OCI-LY1 (cell line): Measurements from ENCODE around the gene NOTCH1.
A peak's percentile ranks its signal among the peaks of the same experiment; 100 is the strongest.

Experiments used
- H2AFZ ChIP-seq: fragments of 200-600 bp; sonication (generic), shearing (Covaris generic); 2 replicates; pipeline ENCODE4 v1.6.0; 2014; ENCODE audit warnings: antibody characterized with exemption, mild to moderate bottlenecking, low read length
- H3F3A ChIP-seq: fragments of 200-600 bp; sonication (generic), shearing (Covaris generic); 2 replicates; pipeline ENCODE4 v1.6.0; 2014; ENCODE audit warnings: mild to moderate bottlenecking, antibody characterized with exemption, low read length, moderate library complexity; ENCODE audit not compliant: insufficient read depth
- H3K27ac ChIP-seq: fragments of 200-600 bp; sonication (generic); 2 replicates; pipeline ENCODE4 v1.5.1; 2014; ENCODE audit warnings: low read length, mixed run types, mild to moderate bottlenecking, low read depth; ENCODE audit not compliant: poor library complexity, severe bottlenecking
- H3K27me3 ChIP-seq: fragments of 200-600 bp; sonication (generic); 2 replicates; pipeline ENCODE4 v1.6.0; 2014; ENCODE audit warnings: antibody characterized with exemption, mild to moderate bottlenecking, low read length, moderate library complexity; ENCODE audit not compliant: insufficient read depth
- H3K36me3 ChIP-seq: fragments of 200-600 bp; sonication (generic); 2 replicates; pipeline ENCODE4 v1.6.1; 2014; ENCODE audit warnings: mild to moderate bottlenecking, antibody characterized with exemption, low read length, moderate library complexity, mixed read lengths; ENCODE audit not compliant: insufficient read depth
- H3K4me1 ChIP-seq: fragments of 200-600 bp; sonication (generic); 2 replicates; pipeline ENCODE4 v1.5.1; 2014; ENCODE audit warnings: mild to moderate bottlenecking, low read length, moderate library complexity; ENCODE audit not compliant: insufficient read depth, severe bottlenecking
- H3K4me2 ChIP-seq: fragments of 200-600 bp; sonication (generic), shearing (Covaris generic); 2 replicates; pipeline ENCODE4 v1.6.1; 2014; ENCODE audit warnings: low read length
- H3K4me3 ChIP-seq: fragments of 200-600 bp; sonication (generic); 2 replicates; pipeline ENCODE4 v1.5.1; 2014; ENCODE audit warnings: low read length, low read depth, mild to moderate bottlenecking, mixed read lengths; ENCODE audit not compliant: poor library complexity, severe bottlenecking
- H3K79me2 ChIP-seq: fragments of 200-600 bp; shearing (Covaris generic); 2 replicates; pipeline ENCODE4 v1.6.1; 2016; ENCODE audit warnings: mixed run types, low read length, mixed read lengths; ENCODE audit not compliant: insufficient read depth
- H3K9ac ChIP-seq: fragments of 200-600 bp; sonication (generic), shearing (Covaris generic); 2 replicates; pipeline ENCODE4 v1.6.1; 2014; ENCODE audit warnings: mild to moderate bottlenecking, low read length, mixed read lengths
- H3K9me2 ChIP-seq: fragments of 200-600 bp; sonication (generic), shearing (Covaris generic); 2 replicates; pipeline ENCODE4 v1.6.1; 2014; ENCODE audit warnings: low read depth, mild to moderate bottlenecking, low read length, mixed read lengths
- H3K9me3 ChIP-seq: fragments of 200-600 bp; shearing (Covaris generic); 2 replicates; pipeline ENCODE4 v1.6.1; 2014; ENCODE audit warnings: low read length, mixed read lengths
- H4K20me1 ChIP-seq: fragments of 200-600 bp; sonication (generic), shearing (Covaris generic); 2 replicates; pipeline ENCODE4 v1.6.0; 2016; ENCODE audit warnings: mild to moderate bottlenecking, low read length; ENCODE audit not compliant: insufficient read depth
- EZH2 ChIP-seq: fragments of 200-600 bp; sonication (generic), shearing (Covaris generic); IDR thresholded peaks from 2 replicates; pipeline ENCODE4 v1.8.0; 2017; ENCODE audit warnings: borderline replicate concordance, mixed run types, mild to moderate bottlenecking, antibody characterized with exemption, low read length, moderate library complexity, mixed read lengths
- TF ChIP-seq, protein P1 (sequence below): fragments of 200-600 bp; sonication (generic), shearing (Covaris generic); IDR thresholded peaks from 2 replicates; pipeline ENCODE4 v1.5.1; 2017; ENCODE audit warnings: mild to moderate bottlenecking, antibody characterized with exemption, low read length, moderate library complexity, mixed read lengths

Gene NOTCH1

DNA sequence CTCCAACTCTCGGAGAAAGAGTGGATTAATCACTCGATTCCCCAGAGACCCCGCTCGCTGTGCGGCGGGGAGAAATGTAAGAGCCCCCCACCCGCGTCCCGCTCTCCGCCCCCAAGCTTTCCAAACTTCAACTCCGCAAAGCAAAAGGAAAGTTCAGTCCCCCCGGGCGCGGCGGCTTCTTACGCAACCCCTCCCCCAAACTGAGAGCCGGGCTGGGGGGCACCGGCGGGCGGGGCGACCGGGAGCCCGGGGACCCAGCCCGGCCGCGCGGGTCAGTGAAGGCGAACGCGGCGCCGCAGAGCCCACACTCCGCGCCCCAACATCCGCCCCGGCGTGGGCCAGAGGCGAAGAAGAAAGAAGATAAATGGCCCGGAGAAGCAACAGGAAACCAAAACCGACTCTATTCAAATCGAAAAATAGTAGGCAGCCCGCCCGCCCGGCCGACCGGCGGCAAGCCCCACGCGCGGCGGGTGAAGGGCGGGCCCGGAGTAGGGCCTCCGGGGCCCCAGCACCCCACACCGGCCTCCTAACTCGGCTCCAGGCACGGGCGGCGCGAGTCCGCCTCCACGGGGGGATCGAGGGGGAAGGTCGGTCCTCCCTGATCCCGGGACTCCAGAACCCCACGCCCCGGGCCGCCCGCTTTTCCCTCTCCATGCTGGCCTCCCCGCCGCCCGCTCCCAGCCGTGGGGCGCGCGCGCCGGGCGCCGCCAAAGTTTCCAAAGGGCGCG lies 720 bp downstream of the NOTCH1 start:
- Histone ChIP-seq H3K36me3 (no peaks in the 10 kb centered on the region), H3K9me2 (no peaks in the 10 kb centered on the region), H2AFZ (no peak overlapping the region), H3K9ac (peak overlapping the region; percentile 61), H3K79me2 (no peaks in the 10 kb centered on the region), H4K20me1 (no peaks in the 10 kb centered on the region), H3K4me1 (peaks cover 18% of the 10 kb centered on the region), H3K9me3 (no peaks in the 10 kb centered on the region), H3K4me2 (peak overlapping the region; percentile 82), H3F3A (no peaks in the 10 kb centered on the region), H3K27ac (no peak overlapping the region), H3K27me3 (peaks cover 3% of the 10 kb centered on the region), H3K4me3 (peak overlapping the region; percentile 67)
- TF ChIP-seq EZH2, result no peak
- TF ChIP-seq, protein P1, sequence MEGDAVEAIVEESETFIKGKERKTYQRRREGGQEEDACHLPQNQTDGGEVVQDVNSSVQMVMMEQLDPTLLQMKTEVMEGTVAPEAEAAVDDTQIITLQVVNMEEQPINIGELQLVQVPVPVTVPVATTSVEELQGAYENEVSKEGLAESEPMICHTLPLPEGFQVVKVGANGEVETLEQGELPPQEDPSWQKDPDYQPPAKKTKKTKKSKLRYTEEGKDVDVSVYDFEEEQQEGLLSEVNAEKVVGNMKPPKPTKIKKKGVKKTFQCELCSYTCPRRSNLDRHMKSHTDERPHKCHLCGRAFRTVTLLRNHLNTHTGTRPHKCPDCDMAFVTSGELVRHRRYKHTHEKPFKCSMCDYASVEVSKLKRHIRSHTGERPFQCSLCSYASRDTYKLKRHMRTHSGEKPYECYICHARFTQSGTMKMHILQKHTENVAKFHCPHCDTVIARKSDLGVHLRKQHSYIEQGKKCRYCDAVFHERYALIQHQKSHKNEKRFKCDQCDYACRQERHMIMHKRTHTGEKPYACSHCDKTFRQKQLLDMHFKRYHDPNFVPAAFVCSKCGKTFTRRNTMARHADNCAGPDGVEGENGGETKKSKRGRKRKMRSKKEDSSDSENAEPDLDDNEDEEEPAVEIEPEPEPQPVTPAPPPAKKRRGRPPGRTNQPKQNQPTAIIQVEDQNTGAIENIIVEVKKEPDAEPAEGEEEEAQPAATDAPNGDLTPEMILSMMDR, result no peak

DNA sequence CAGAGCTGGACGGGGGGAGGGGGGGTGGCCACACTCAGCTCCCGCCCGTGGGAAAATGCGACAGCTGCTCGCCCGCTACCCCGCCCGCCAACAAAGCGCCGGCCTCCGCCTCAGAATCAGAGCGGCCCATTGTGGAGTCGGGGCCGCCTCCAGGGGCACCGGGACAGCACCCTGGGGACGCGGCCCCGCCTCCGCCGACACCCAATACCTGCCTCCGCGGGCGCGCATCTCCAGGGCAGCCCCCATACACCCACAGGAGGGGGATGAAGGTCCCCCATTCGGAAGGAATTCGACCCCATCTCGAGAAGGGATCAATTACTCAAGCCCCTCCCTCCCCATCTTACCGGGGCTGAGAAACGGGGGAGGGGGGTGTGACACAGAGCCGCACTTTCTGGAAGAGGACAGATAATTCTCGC lies 1.3 kb downstream of the NOTCH1 start:
- no peak overlapping the region for H2AFZ ChIP-seq

DNA sequence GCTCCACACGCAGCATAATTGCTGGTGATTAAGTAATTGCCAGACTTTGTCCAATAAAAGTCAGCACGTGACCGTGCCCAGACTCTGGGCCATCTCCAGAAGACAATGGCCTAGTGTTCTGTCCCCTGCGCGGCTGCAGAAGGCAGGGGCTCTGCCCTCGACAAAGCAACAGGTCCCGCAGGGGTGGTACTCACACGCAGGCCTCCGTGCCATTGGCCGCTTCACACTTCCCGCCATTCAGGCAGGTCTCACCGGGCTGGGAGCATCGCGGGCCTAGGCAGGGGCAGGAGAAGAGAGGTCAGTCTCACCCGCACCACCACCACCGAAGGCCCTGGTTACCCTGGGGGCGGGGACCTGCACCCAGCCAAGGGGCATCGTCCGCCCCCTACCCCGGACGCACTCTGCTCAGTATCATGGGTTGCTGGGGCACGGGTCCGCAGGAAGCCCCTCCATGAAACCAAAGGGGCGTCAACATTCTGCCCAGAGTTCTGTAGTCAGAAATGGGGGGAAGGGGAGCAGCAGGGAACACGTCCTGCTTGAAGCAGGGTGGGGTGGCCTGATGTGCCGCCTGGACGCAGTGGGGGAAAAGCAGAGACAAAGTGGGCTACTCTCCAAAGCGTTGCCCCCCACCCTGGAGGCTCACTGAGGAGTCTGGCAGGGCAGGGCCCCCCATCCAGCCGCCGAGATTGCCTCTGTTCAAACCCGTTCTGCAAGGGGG lies 1.9 kb downstream of the NOTCH1 start:
- Histone ChIP-seq H3K36me3 (no peaks in the 10 kb centered on the region), H3K4me1 (peaks cover 30% of the 10 kb centered on the region), H3K4me2 (peak overlapping the region; percentile 82), H4K20me1 (no peaks in the 10 kb centered on the region), H3K9me2 (no peaks in the 10 kb centered on the region), H2AFZ (no peak overlapping the region), H3F3A (no peaks in the 10 kb centered on the region), H3K27me3 (no peaks in the 10 kb centered on the region; the same call in 1 of the 2 replicates), H3K4me3 (peak overlapping the region; percentile 67), H3K9ac (no peak overlapping the region), H3K27ac (no peak overlapping the region), H3K79me2 (no peaks in the 10 kb centered on the region), H3K9me3 (no peaks in the 10 kb centered on the region)
- no peak for TF ChIP-seq EZH2
- TF ChIP-seq, protein P1, result no peak

More for the DNA sequence above, 1.3 kb downstream of the NOTCH1 start:
- Histone ChIP-seq H3K27ac (no peak overlapping the region), H3K9ac (peak overlapping the region; percentile 61; the same call in 1 of the 2 replicates), H3K27me3 (no peaks in the 10 kb centered on the region; the same call in 1 of the 2 replicates), H3K4me1 (peaks cover 24% of the 10 kb centered on the region), H3F3A (no peaks in the 10 kb centered on the region), H3K9me3 (no peaks in the 10 kb centered on the region), H3K36me3 (no peaks in the 10 kb centered on the region), H3K4me2 (peak overlapping the region; percentile 82), H3K4me3 (peak overlapping the region; percentile 67), H3K79me2 (no peaks in the 10 kb centered on the region), H4K20me1 (no peaks in the 10 kb centered on the region), H3K9me2 (no peaks in the 10 kb centered on the region)
- TF ChIP-seq, protein P1, result no peak
- no peak for TF ChIP-seq EZH2
